Lower leg skin (tissue), 4 donors: Measurements from ENCODE around the gene TRIM7. TPM values are rescaled to one million over a fixed set of nuclear protein-coding genes. Genes with fewer than 3 reads are reported as not detected.
A peak's percentile ranks its signal among the peaks of the same experiment; 100 is the strongest.

Experiments used
- DNase-seq, 2 donors: peaks; one replicate each; pipeline ENCODE4 v3.0.0-alpha.2; 2019; ENCODE audit warnings: low spot score in 2 of 2
- H3K4me3 ChIP-seq: fragments of 200-600 bp; sonication (generic); 2 replicates; pipeline ENCODE4 v1.5.1; 2017; ENCODE audit warnings: mild to moderate bottlenecking, low read depth; ENCODE audit not compliant: poor library complexity, severe bottlenecking
- CTCF ChIP-seq, 3 donors: fragments of 450-650 bp; IDR thresholded peaks; one replicate each; pipeline ENCODE4 v1.5.1; 2016; ENCODE audit warnings: antibody characterized with exemption in 3 of 3, mild to moderate bottlenecking in 3 of 3, moderate library complexity in 2 of 3
- POLR2A ChIP-seq, 2 donors: fragments of 450-650 bp; IDR thresholded peaks; one replicate each; pipeline ENCODE4 v1.6.1; 2016 to 2017; ENCODE audit warnings: antibody characterized with exemption in 2 of 2, mild to moderate bottlenecking in 1 of 2, moderate library complexity in 1 of 2
- WGBS, 2 donors: methylation state at CpG; one replicate each; pipeline ENCODE4 v1.1.5; 2018; 5-methylcytosine and 5-hydroxymethylcytosine counted together
- intact Hi-C: fragments of 100-400 bp; cut with DNase I; formaldehyde crosslinking; loops from one replicate; pipeline ENCODE4 v1.15.0; 2023; ENCODE audit warnings: low total_unique reads
- total RNA-seq, 4 donors: library from RNA; depleted of rRNA; stranded (reverse); fragments of >200 nt; gene quantifications; one replicate each; pipeline ENCODE4 v1.1.0, GENCODE V29; 2016

Gene TRIM7
- total RNA-seq, 4 donors from 2014 or later = 77.2 to 144 (median 89.8) TPM

DNA sequence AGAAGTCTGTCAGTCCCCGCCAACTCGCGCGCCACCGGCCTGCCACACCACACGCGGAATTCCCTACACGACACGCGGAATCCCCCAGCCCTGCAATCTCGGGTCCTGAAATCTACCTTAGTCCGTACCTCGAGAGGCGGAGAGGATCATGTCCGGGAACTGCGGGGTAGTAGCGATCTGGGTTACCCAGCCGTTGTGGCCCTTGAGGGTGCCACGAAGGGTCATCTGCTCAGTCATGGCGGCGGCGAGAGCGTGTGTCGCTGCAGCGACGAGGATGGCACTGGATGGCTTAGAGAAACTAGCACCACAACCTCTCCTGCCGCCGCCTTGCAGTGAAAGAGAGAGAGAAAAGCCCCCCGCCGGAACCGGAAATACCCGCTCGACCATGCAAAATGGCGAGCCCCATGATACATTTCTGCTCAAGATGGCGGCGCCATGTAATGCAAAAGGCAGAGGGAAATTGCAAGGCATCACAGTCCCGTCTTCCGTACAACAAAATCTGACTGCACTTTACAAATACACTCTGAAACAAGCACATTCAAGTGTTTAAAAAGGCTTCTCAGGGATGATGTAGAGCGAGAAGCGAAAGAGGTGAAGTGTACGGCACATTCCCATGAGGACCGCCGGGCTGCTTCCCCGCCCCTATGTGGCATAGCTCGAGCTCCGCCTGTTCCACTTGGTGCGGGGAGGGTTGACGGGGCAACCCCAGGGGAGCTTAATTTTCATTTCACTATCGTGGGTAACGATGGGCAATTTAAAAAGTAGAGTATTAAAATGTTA is 38.8 kb upstream of the TRIM7 start, which contains the start of gene RACK1:
TSS of gene RACK1 (minus strand) at position 343 of the 780 bp plus-strand sequence. CDS start at position 237, 106 bp downstream.
- DNase-seq = peak; percentile 89 to 98
- intact Hi-C loops = no loop called here
- H3K4me3 ChIP-seq = peak within 1 kb of the TSS; percentile 77
- WGBS, 2 donors = 0 to 1% methylated on average over 35 to 48 of the region's 50 CpGs
- TF ChIP-seq CTCF (IDR thresholded peaks at IDR 0.05) (no peak), POLR2A (IDR thresholded peaks at IDR 0.05) (no peak)

- H3K4me3 ChIP-seq = peak overlapping the region; percentile 77
- DNase-seq = no peak
- 0 to 2% methylated on average over 16 to 25 of the region's 25 CpGs for WGBS, 2 donors
- TF ChIP-seq POLR2A (IDR thresholded peaks at IDR 0.05) (no peak), CTCF (IDR thresholded peaks at IDR 0.05) (no peak)
- intact Hi-C loops = no loop called here
Observed at GRCh38 chr5:181243018-181243563, 38.1 kb upstream of the TRIM7 start.

DNA sequence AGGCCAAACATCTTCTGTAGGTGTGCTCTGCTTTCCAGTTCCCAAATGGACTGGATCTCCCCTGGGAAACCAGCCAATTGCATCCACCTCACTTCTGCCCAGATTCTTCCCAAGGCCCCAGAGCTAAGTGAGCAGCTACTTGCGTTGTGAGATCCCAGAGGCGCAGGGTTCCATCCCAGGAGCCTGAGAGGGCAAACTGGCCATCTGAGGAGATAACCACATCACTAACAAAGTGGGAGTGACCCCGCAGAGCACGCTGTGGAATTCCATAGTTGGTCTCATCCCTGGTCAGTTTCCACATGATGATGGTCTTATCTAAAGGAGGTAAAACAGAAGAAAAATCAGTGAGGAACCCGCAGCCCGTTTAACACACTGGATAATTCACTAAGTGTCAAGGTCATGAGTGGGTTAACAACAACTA is 37.0 kb upstream of the TRIM7 start:
- no peak overlapping the region for H3K4me3 ChIP-seq
- 33 to 39% methylated on average over 6 of the region's 6 CpGs for WGBS, 2 donors
- TF ChIP-seq POLR2A (IDR thresholded peaks at IDR 0.05) = no peak
- TF ChIP-seq CTCF (IDR thresholded peaks at IDR 0.05) = no peak
- intact Hi-C loops = no loop called here
- no peak for DNase-seq

DNA sequence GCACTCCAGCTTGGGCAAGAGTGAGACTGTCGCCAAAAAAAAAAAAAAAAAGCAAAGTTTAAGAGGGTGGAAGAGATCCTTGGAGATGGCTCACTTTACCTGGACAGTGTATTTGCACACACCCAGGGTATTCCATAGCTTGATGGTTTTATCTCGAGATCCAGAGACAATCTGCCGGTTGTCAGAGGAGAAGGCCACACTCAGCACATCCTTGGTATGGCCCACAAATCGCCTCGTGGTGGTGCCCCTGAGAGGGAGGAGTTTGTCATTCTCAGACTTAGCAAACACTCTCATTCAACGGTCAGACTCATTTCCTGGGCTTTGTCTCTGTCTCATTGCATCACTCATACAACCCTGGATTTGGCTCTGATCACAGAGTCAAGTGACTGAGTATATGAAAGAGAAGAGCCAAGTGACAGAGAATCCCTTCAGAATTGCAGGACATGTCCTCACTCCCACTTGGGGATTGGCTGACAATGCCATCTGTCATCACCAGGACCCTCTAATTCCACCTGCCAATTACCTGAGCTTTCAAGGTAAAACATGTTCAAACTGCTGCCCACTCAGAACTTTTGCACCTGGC is 36.5 kb upstream of the TRIM7 start:
- H3K4me3 ChIP-seq = no peak overlapping the region
- WGBS, 2 donors = 36 to 46% methylated on average over 6 of the region's 6 CpGs
- peak in 1 of 2 donors; percentile 52 for DNase-seq
- intact Hi-C loops = no loop called here
- TF ChIP-seq POLR2A (IDR thresholded peaks at IDR 0.05) (no peak), CTCF (IDR thresholded peaks at IDR 0.05) (no peak)

DNA sequence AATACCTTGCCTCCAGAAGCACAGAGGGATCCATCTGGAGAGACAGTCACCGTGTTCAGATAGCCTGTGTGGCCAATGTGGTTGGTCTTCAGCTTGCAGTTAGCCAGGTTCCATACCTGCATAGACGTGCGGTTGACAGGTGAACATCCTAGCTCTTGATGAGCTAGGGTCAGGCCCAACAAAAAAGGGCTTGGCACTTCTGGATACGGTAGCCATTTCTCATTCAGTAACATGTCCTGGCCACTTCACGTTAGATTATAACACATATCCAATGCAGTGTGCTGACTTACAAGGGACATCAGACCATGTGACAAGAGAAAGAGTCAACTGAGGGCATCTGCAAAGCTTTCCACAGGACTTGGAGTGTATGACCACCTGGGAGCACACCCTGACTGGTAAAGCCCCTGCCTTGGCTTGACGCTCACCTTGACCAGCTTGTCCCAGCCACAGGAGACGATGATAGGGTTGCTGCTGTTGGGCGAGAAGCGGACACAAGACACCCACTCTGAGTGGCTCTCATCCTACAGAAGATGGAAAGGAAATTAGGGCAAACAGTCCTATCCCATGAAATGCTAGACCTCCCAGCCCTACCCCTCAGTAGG is 34.2 kb upstream of the TRIM7 start:
- 91 to 97% methylated on average over 9 of the region's 9 CpGs for WGBS, 2 donors
- peak in 1 of 2 donors; percentile 29 for DNase-seq
- intact Hi-C loops = no loop called here
- no peak for TF ChIP-seq CTCF (IDR thresholded peaks at IDR 0.05)
- no peak for TF ChIP-seq POLR2A (IDR thresholded peaks at IDR 0.05)
- no peak overlapping the region for H3K4me3 ChIP-seq
